GM12878 (cell line): ENCODE measurements around the gene IGLON5. TPM values are rescaled to one million over a fixed set of nuclear protein-coding genes. Genes with fewer than 3 reads are reported as not detected.

ENCODE experiments used
- BHLHE40 ChIP-seq, 2 experiments: fragments of 450-650 bp in 1 of 2; IDR thresholded peaks; 2 replicates each; pipeline ENCODE4 v1.6.1; 2011 to 2017; ENCODE audit warnings: low read depth in 2 of 2, borderline replicate concordance in 1 of 2, improper control_type of control experiment in 1 of 2, low read length in 1 of 2, mild to moderate bottlenecking in 1 of 2
- CBX5 ChIP-seq: sonication (generic); IDR thresholded peaks from 2 replicates; pipeline ENCODE4 v1.6.1; 2016; ENCODE audit warnings: low read depth, moderate library complexity, mild to moderate bottlenecking, inconsistent platforms
- CHD4 ChIP-seq: fragments of 200-600 bp; sonication (generic); IDR thresholded peaks from 2 replicates; pipeline ENCODE4 v1.6.1; 2016; ENCODE audit warnings: mild to moderate bottlenecking
- CREM ChIP-seq: IDR thresholded peaks from 2 replicates; pipeline ENCODE4 v1.6.1; 2014; ENCODE audit warnings: antibody characterized with exemption, low read depth
- EGR1 ChIP-seq, 2 experiments: IDR thresholded peaks; 1 replicate in 1 of 2; 2 replicates in 1 of 2; pipeline ENCODE4 v1.6.1; 2011 to 2012; ENCODE audit warnings: low read depth in 2 of 2, low read length in 2 of 2, borderline replicate concordance in 1 of 2, mild to moderate bottlenecking in 1 of 2, moderate library complexity in 1 of 2
- FOS ChIP-seq: IDR thresholded peaks from 3 replicates; pipeline ENCODE4 v1.6.1; 2011; ENCODE audit warnings: borderline replicate concordance; ENCODE audit not compliant: insufficient read length; ENCODE audit errors: extremely low read depth
- FOXM1 ChIP-seq: IDR thresholded peaks from 2 replicates; pipeline ENCODE4 v1.6.1; 2012; ENCODE audit warnings: low read depth, mild to moderate bottlenecking, inconsistent platforms, low read length, moderate library complexity
- GABPA ChIP-seq: IDR thresholded peaks from 2 replicates; pipeline ENCODE4 v1.6.1; 2014; ENCODE audit warnings: antibody characterized with exemption, low read depth, mild to moderate bottlenecking, inconsistent platforms
- HDAC2 ChIP-seq: fragments of 200-600 bp; sonication (generic); IDR thresholded peaks from 2 replicates; pipeline ENCODE4 v1.6.1; 2017
- HSF1 ChIP-seq: fragments of 150-350 bp; IDR thresholded peaks from 2 replicates; pipeline ENCODE4 v1.6.1; 2014; ENCODE audit warnings: mild to moderate bottlenecking, low read depth, low read length
- PML ChIP-seq: IDR thresholded peaks from 2 replicates; pipeline ENCODE4 v1.6.1; 2012; ENCODE audit warnings: low read length, inconsistent platforms
- POLR2AphosphoS2 ChIP-seq: IDR thresholded peaks from 2 replicates; pipeline ENCODE4 v1.6.1; 2011; ENCODE audit warnings: low read depth, mild to moderate bottlenecking, low read length, improper control_type of control experiment, moderate library complexity
- PRDM15 ChIP-seq: fragments of 450-650 bp; formaldehyde crosslinking; IDR thresholded peaks from 2 replicates; pipeline ENCODE4 v1.4.0; 2020; ENCODE audit warnings: mild to moderate bottlenecking, moderate library complexity
- RAD51 ChIP-seq: fragments of 450-650 bp; IDR thresholded peaks from 2 replicates; pipeline ENCODE4 v1.6.1; 2016; ENCODE audit warnings: moderate library complexity, mild to moderate bottlenecking, inconsistent platforms
- RBBP5 ChIP-seq: fragments of 200-600 bp; sonication (generic); conservative IDR thresholded peaks from 2 replicates; pipeline ENCODE4 v1.6.1; 2016
- RUNX3 ChIP-seq: IDR thresholded peaks from 2 replicates; pipeline ENCODE4 v1.6.1; 2012; ENCODE audit warnings: low read length, inconsistent platforms
- SMARCA5 ChIP-seq: fragments of 450-650 bp; IDR thresholded peaks from 2 replicates; pipeline ENCODE4 v1.6.1; 2017; ENCODE audit warnings: mild to moderate bottlenecking
- SMC3 ChIP-seq: IDR thresholded peaks from 2 replicates; pipeline ENCODE4 v1.6.1; 2011; ENCODE audit warnings: low read length, improper control_type of control experiment, borderline replicate concordance
- STAT3 ChIP-seq: IDR thresholded peaks from 2 replicates; pipeline ENCODE4 v1.6.1; 2011; ENCODE audit warnings: low read depth, low read length, improper control_type of control experiment
- SUZ12 ChIP-seq: fragments of 200-600 bp; sonication (generic); IDR thresholded peaks from one replicate; pipeline ENCODE4 v1.6.1; 2018; ENCODE audit warnings: antibody characterized with exemption, mild to moderate bottlenecking; ENCODE audit not compliant: unreplicated experiment
- YY1 ChIP-seq: IDR thresholded peaks from 2 replicates; pipeline ENCODE4 v1.6.1; 2011; ENCODE audit warnings: low read depth, mild to moderate bottlenecking, low read length
- ZNF274 ChIP-seq: IDR thresholded peaks from one replicate; pipeline ENCODE4 v1.8.0; 2011; ENCODE audit not compliant: insufficient read length, insufficient read depth
- ZNF687 ChIP-seq: fragments of 450-650 bp; IDR thresholded peaks from 2 replicates; pipeline ENCODE4 v1.6.1; 2017; ENCODE audit warnings: mild to moderate bottlenecking, moderate library complexity
- polyA plus RNA-seq, 11 experiments: library from polyadenylated mRNA; depleted of rRNA in 4 of 11; unstranded in 6 of 11; stranded (reverse) in 5 of 11; fragments of >200 nt; fragmentation: Nextera tagmentation in 4 of 11; fragmentation: Illumina TruSeq in 1 of 11; extraction: Ambion mirVana in 4 of 11; extraction: Trizol in 1 of 11; gene quantifications; 1 replicate in 1 of 11; 2 replicates in 10 of 11; pipeline versions ENCODE4 v1.2.1 to v1.2.3, GENCODE V29; 2011 to 2016; ENCODE audit warnings: inconsistent platforms in 2 of 11, missing spikeins in 2 of 11, low read depth in 1 of 11
- total RNA-seq, 4 experiments: library from RNA; depleted of rRNA in 3 of 4; stranded (reverse); fragments of >200 nt in 3 of 4; fragmentation: Illumina TruSeq in 1 of 4; extraction: Trizol in 1 of 4; gene quantifications; 2 replicates each; pipeline versions ENCODE4 v1.2.1 to v1.2.3, GENCODE V29; 2013 to 2021

Gene IGLON5
- total and polyA plus RNA-seq, 10 of the 15 experiments (the other 5 are each of a cell fraction or from before 2014, with no cell fraction given) = not detected

DNA sequence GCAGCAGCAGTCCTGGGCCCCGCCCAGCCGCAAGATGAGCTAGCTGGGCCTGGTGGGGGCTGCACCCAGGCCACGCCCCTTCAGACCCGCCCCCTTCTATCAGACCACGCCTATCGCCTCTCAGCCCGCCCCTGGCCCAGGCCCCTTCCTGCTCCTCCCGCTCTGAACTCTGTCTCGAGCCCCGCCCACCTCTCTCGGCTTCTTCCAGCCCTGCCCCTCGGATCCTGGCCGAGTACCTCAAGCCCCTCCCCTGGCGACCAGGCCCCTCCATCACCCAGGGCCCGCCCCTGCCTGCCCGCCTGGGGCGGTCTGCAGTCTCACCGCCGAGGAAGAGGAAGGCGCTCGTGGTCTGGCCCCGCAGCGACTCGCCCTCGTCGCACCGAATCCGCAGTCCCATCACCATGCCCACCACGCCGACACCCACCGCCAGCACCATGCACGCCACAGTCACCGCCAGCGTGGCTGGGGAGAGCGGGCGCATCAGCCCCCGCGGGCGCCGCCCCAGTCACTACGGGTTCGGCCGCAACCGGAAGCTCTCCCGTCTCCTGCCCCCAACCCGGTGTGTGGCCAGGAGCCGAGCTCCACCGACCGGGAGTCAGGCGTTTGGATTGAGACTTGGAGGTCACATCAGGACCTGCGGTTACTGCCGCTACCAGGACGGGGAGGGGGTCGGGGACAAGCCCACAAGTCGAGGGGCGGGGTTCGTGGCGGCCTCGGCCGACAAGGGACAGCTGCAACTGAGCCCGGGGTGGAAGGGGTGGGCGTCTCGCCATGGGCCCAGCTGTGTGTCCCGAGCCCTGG is 56.3 kb downstream of the IGLON5 start (continued):
- TF ChIP-seq PRDM15 (CRISPR knock-in tag) = no peak
- TF ChIP-seq ZNF274 = no peak
- TF ChIP-seq BHLHE40 (IDR thresholded peaks at IDR 0.05; ENCODE audit: borderline replicate concordance in 1 of 2, low read depth in 2 of 2, low read length in 1 of 2) = peak; percentile 31 to 49; a peak in 3 of 4 replicates
- TF ChIP-seq HSF1 = no peak
- TF ChIP-seq HDAC2 = no peak
- peak; percentile 55; the same call in 1 of the 2 replicates for TF ChIP-seq CREM
- no peak for TF ChIP-seq POLR2AphosphoS2
- no peak for TF ChIP-seq SUZ12
- TF ChIP-seq RBBP5 = no peak
- no peak for TF ChIP-seq FOS
- no peak for TF ChIP-seq STAT3
- no peak for TF ChIP-seq CHD4
- TF ChIP-seq SMARCA5 = no peak
- TF ChIP-seq ZNF687 = no peak
- 0 out of 3 replicates have a peak, but pooled peaks of 1 of the 2 experiments have one; percentile 29 for TF ChIP-seq EGR1 (IDR thresholded peaks at IDR 0.05; ENCODE audit: borderline replicate concordance in 1 of 2, low read depth in 2 of 2, low read length in 2 of 2)
- no peak for TF ChIP-seq PML
- TF ChIP-seq SMC3 = 0 out of 2 replicates have a peak, but pooled peaks have one; percentile 4
- peak; percentile 80 for TF ChIP-seq RUNX3
- TF ChIP-seq RAD51 = no peak
- no peak for TF ChIP-seq CBX5
- no peak for TF ChIP-seq GABPA
- no peak for TF ChIP-seq FOXM1
- 0 out of 2 replicates have a peak, but pooled peaks have one; percentile 21 for TF ChIP-seq YY1
